ENCODE results near the gene PTPRD. TPM values are rescaled to one million over a fixed set of nuclear protein-coding genes. Genes with fewer than 3 reads are reported as not detected.

PTPRD gene
- total RNA-seq, 1 experiment from 2014 or later, result 0.02 TPM

- RAD21 ChIA-PET (ENCODE audit: low non-redundant PET in 1 of 2, low total read pairs in 2 of 2, uncharacterized antibody in 2 of 2, unreplicated experiment in 2 of 2), result no interaction called here
- H3K4me1 ChIP-seq (ENCODE audit: control insufficient read depth in 1 of 2, insufficient read depth in 2 of 2, low read length in 2 of 2), result no peaks in the 10 kb centered on the region
- no peaks in the 10 kb centered on the region for H3K9me2 ChIP-seq (ENCODE audit: insufficient read depth)
- peaks cover 4% of the 10 kb centered on the region in 2 experiments; a peak in 3 of 4 replicates for H3K9me3 ChIP-seq (ENCODE audit: control insufficient read depth in 1 of 2, insufficient read depth in 1 of 2, low read depth in 1 of 2, low read length in 2 of 2)
- TF ChIP-seq EZH2 (IDR thresholded peaks at IDR 0.05), result no peak
- no peak for TF ChIP-seq ELF1 (IDR thresholded peaks at IDR 0.05; ENCODE audit: borderline replicate concordance, low read depth)
- TF ChIP-seq TCF7L2 (IDR thresholded peaks at IDR 0.05; ENCODE audit: borderline replicate concordance, extremely low read depth, insufficient read depth, insufficient read length), result no peak
- TF ChIP-seq SP1 (IDR thresholded peaks at IDR 0.05; ENCODE audit: low read depth), result no peak
- TF ChIP-seq ZFX (IDR thresholded peaks at IDR 0.05), result no peak
- TF ChIP-seq EZH2phosphoT487 (IDR thresholded peaks at IDR 0.05; ENCODE audit: borderline replicate concordance), result no peak
- no peak for TF ChIP-seq CEBPB (IDR thresholded peaks at IDR 0.05; ENCODE audit: low read depth)
- TF ChIP-seq POLR2AphosphoS5 (IDR thresholded peaks at IDR 0.05; ENCODE audit: low read depth, low read length), result no peak
- no peak for TF ChIP-seq ZBTB33 (IDR thresholded peaks at IDR 0.05; ENCODE audit: extremely low read depth, insufficient replicate concordance, low read length)
- no peak overlapping the region for H3K4me3 ChIP-seq (replicated peaks in 1 of 2; ENCODE audit: low read depth in 1 of 2, low read length in 2 of 2)
- BruUV-seq (replicated peaks), result no TSS peak
- H4K20me1 ChIP-seq (ENCODE audit: insufficient read depth), result no peaks in the 10 kb centered on the region; the same call in 1 of the 2 replicates
- CTCF ChIA-PET, result no interaction called here
- H3K27ac ChIP-seq (ENCODE audit: low read depth, low read length), result no peak overlapping the region
- POLR2A ChIA-PET, result no interaction called here
- DNase-seq (ENCODE audit: low read depth, low spot score) (no peak), ATAC-seq (no peak)
- H3K9ac ChIP-seq (ENCODE audit: low read length), result no peak overlapping the region
- H2AFZ ChIP-seq (ENCODE audit: low read depth, low read length, poor library complexity, severe bottlenecking), result no peak overlapping the region
- H3K27me3 ChIP-seq (ENCODE audit: insufficient read depth, low read length), result no peaks in the 10 kb centered on the region
- H3K79me2 ChIP-seq (ENCODE audit: insufficient read depth, low read length), result no peaks in the 10 kb centered on the region
- H3K4me2 ChIP-seq (ENCODE audit: low read length), result no peak overlapping the region
- intact Hi-C loops (cut with micrococcal nuclease), result no loop called here
- H3K36me3 ChIP-seq (ENCODE audit: control insufficient read depth in 1 of 2, insufficient read depth in 2 of 2, low read length in 2 of 2), result no peaks in the 10 kb centered on the region
These were observed 362.6 kb downstream of the PTPRD start for GRCh38 chr9:10250219-10250618.
